PC-3 (cell line): ENCODE results near the gene TBX5.

Experiments used
- EZH2phosphoT487 ChIP-seq: fragments of 300-600 bp; sonication (generic); IDR thresholded peaks from 2 replicates; pipeline ENCODE4 v1.6.1; 2018; ENCODE audit warnings: mild to moderate bottlenecking, antibody characterized with exemption, low read length, borderline replicate concordance
- TF ChIP-seq, protein P1 (sequence below): fragments of 300-600 bp; sonication (generic); conservative IDR thresholded peaks from 2 replicates; pipeline ENCODE4 v1.5.1; 2017; ENCODE audit warnings: antibody characterized with exemption, low read depth, mild to moderate bottlenecking, low read length

DNA sequence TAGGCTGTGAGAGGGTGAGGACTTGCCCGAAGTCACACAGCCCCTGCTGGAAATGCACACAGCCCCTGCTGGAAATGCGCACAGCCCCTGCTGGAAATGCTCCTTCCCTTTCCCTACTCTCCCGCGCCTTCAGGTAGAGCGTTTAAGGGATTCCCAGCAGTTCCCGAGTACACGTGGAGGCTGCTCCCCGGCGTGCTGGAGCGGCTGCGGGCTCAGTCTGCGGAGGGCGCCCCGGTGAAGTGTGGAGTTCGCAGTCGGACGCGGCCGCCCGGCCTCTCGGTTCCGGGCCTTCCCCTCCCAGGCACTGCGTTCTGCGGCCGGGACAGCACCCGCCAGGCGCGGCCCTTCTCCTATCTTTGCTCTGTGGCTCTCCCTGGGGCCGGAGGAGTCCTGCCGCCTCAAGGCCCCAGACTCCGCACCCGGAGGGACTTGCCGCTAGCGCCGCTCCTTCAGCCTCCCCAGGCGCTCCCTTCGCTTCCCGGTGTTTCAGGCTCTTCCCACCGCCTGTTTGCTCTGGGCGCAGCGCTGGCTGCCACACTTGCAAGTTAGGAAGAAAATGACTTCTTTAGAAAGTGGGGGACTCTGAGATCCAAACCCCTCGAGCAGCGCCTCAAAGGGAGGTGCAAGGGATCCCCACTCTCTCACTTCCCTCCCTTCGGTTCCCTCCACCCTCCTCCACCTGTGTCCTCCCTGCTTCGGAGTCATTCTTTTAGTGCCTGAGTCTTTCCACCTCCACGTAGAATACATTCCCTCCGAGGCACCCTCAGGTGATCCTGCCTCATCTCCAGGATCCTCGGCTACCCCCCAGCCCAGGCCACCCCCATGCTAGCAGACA lies 8.3 kb upstream of the TBX5 start:
- TF ChIP-seq, protein P1, sequence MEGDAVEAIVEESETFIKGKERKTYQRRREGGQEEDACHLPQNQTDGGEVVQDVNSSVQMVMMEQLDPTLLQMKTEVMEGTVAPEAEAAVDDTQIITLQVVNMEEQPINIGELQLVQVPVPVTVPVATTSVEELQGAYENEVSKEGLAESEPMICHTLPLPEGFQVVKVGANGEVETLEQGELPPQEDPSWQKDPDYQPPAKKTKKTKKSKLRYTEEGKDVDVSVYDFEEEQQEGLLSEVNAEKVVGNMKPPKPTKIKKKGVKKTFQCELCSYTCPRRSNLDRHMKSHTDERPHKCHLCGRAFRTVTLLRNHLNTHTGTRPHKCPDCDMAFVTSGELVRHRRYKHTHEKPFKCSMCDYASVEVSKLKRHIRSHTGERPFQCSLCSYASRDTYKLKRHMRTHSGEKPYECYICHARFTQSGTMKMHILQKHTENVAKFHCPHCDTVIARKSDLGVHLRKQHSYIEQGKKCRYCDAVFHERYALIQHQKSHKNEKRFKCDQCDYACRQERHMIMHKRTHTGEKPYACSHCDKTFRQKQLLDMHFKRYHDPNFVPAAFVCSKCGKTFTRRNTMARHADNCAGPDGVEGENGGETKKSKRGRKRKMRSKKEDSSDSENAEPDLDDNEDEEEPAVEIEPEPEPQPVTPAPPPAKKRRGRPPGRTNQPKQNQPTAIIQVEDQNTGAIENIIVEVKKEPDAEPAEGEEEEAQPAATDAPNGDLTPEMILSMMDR = no peak
- TF ChIP-seq EZH2phosphoT487 = no peak
